ENCODE data around the gene NLGN3.

Gene NLGN3

DNA sequence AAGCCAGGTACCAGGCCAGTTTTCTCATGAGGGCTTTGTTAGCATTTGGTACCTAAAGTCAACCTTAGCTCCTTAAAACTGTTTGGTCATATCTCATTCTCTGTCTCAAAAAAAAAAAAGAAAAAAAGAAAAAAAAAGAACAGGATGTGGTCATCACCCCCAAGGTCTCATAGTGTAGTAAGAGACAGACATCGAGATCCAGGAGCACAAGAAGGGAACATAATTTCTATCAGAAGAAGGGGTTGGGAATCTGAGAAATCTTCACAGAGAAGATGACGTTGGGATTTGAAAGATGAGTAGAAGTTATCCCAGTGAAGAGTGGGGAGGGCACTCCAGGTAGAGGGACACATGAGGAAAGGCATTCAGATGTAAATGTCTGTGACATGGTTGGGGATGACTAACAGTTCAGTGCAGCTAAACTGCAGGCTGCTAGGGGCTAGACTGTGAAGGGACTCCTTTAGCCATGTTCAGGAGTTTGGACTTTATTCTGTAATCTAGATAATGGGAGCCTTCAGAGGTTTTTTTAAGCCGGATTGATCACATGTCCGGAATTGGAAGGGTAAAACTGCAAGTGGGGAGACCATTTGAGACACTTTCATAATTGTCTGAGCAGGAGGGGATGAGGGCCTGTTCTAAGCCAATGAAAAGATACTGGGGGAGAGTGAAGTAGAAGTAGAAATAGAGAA is 51.5 kb downstream of the NLGN3 start:
- no peak for TF ChIP-seq GATA3 (IDR thresholded peaks at IDR 0.05; ENCODE audit: low read depth, low read length)
- TF ChIP-seq GATA2 (IDR thresholded peaks at IDR 0.05; ENCODE audit: low read depth, low read length), result no peak

- TF ChIP-seq GATA3 (IDR thresholded peaks at IDR 0.05; ENCODE audit: low read depth, low read length), result no peak
- TF ChIP-seq GATA2 (IDR thresholded peaks at IDR 0.05; ENCODE audit: low read depth, low read length), result no peak
Observed at GRCh38 chrX:71198066-71198465, 53.4 kb downstream of the NLGN3 start.

DNA sequence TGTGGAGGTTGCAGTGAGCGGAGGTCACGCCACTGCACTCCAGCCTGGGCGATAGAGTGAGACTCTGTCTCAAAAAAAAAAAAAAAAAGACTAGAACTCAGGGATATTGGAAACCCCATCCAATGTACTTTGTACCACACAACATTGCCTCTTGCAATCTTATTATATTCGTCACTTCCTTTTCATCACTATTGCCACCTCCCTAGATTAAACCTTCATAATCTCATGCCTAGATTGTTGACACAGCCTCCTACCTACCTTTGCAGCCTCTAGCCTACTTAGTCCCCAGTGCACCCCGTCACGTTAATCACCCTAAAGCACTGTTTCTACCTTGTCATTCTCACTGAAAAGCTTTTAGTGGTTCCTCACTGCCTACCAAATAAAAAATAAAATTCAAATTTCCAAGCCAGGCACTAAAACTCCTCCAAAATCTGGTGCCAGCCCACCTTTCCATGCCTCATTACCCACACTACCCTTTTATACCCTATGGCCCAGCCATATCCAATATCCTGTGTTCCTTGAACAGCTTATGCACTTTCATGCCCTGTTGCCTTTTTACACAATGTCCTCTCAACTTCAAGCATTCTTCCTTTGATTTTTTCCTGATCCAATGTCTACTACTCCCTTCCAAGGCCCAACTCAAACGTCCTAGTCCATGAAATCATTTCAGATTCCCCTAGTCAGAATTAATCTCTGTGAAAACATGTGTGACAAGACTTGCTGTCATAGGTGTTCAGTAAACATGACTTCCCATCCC is 54.8 kb downstream of the NLGN3 start:
- TF ChIP-seq GATA2 (IDR thresholded peaks at IDR 0.05; ENCODE audit: low read depth, low read length), result no peak
- TF ChIP-seq GATA3 (IDR thresholded peaks at IDR 0.05; ENCODE audit: low read depth, low read length), result no peak

DNA sequence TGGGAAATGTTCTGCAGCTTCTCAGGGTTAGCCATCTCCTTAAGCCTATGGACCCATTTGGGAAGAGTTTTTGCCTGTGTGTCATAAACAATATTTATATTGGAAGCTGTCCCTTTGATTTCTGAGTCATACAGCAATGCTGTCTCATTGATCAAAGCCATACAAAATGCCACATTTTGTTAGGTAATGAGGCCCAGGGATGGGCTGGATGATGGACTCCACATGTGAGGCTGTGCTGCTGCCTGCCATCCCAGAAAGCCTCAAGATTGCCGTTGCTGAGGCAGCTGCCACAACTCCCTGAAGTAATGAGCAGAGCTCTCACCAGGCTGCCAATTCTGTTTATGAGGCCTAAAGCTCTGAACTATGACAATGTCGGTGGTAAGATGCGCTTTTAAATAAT is 66.2 kb downstream of the NLGN3 start:
- no peak for TF ChIP-seq GATA3 (IDR thresholded peaks at IDR 0.05; ENCODE audit: low read depth, low read length)
- TF ChIP-seq GATA2 (IDR thresholded peaks at IDR 0.05; ENCODE audit: low read depth, low read length), result no peak

DNA sequence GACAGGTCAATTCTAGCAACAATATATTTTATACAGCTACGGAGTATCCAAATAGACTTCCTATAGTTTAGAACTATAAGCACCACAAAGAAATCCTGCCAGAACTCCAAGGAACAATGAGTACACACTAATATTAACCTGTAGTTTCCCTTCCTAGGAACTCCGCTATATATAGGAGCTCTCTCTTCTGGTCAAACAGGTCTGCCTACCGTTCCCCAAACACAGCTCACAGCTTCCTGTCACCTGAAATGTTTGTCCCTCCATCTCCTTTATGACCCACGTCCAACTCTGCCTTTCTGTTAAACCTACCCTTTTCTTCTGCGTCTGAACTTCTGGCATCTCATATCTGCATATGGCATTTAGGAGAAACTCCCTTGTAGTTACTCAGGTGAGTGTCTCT is 67.9 kb downstream of the NLGN3 start:
- no peak for TF ChIP-seq GATA2 (IDR thresholded peaks at IDR 0.05; ENCODE audit: low read depth, low read length)
- no peak for TF ChIP-seq GATA3 (IDR thresholded peaks at IDR 0.05; ENCODE audit: low read depth, low read length)

- TF ChIP-seq GATA3 (IDR thresholded peaks at IDR 0.05; ENCODE audit: low read depth, low read length) (no peak), GATA2 (IDR thresholded peaks at IDR 0.05; ENCODE audit: low read depth, low read length) (no peak)
Observed at GRCh38 chrX:71214152-71214551, 69.5 kb downstream of the NLGN3 start.

- TF ChIP-seq GATA3 (IDR thresholded peaks at IDR 0.05; ENCODE audit: low read depth, low read length) (no peak), GATA2 (IDR thresholded peaks at IDR 0.05; ENCODE audit: low read depth, low read length) (no peak)
Observed at GRCh38 chrX:71214604-71215337, 70.1 kb downstream of the NLGN3 start.

DNA sequence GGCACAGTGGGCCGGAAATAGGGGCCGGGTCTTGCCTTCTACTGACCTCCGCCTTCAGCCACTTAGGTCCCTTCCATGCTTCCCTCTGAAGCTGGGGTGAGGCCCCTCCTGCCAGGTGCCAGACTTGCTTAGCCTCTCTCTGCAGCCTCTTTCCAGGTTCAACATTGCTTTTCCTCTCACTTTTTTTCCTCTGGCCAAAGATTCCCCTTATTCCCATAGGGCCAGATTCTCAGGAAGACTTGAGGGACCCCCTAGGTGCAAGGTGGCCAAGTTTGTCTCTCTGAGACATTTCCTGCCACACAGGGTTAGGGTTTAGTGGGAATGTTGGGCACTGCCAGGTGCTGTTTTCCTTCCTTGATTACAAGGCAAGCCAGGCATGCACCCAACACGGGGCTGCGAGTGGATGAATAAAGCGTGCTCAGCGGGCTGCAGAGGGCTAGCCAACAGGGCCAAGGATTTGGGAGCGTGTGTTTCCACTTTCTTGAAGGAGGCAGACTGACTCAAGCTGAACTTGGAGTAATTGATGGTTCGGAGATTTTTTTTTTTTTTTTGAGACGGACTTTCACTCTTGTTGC is 70.8 kb downstream of the NLGN3 start:
- TF ChIP-seq GATA3 (IDR thresholded peaks at IDR 0.05; ENCODE audit: low read depth, low read length), result no peak
- TF ChIP-seq GATA2 (IDR thresholded peaks at IDR 0.05; ENCODE audit: low read depth, low read length), result no peak

DNA sequence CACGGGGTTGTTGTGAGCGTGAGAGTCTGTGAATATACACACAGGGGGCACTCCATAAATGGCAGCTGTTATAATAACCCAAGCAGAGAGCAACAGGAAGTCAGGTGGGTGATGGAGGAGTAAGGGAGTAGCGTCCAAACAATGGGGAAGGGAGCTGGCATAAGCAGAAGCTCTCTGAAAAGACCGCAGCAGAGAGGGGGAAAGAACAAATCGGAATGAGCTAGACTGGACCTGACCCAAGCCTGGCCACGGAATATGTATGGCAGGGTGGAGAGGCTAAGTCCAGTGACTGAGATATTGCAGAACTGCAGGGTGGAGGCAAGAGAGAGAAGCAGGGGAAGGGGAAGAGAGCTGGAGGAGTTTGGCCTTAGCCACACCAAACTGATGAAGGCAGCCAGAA is 71.8 kb downstream of the NLGN3 start:
- no peak for TF ChIP-seq GATA2 (IDR thresholded peaks at IDR 0.05; ENCODE audit: low read depth, low read length)
- no peak for TF ChIP-seq GATA3 (IDR thresholded peaks at IDR 0.05; ENCODE audit: low read depth, low read length)

DNA sequence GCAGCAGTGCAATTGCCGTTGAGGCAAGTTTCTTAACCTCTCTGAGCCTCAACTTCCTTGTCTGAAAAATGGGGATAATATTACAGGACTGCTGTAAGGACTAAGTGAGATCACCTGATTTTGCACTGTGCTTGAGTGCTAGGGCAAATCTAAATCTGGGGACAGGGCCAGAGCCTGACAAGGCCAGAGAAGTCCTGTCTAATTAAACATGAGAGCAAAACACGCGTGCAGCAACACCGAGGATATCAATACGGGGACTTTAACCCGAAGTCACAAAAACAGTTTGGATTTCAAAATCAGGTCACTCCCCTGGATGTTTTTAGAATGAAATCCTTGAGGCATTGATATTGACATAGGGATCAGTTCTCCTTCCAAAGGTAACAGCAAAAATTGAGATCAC is 72.7 kb downstream of the NLGN3 start:
- TF ChIP-seq GATA3 (IDR thresholded peaks at IDR 0.05; ENCODE audit: low read depth, low read length) (no peak), GATA2 (IDR thresholded peaks at IDR 0.05; ENCODE audit: low read depth, low read length) (no peak)
